HG03354 (cell line): ENCODE results near the gene EMC10.

Source experiments
- ATAC-seq: cut with Tn5 transposase; IDR thresholded peaks from one replicate; pipeline ENCODE4 v1.9.1; 2021; ENCODE audit warnings: mild to moderate bottlenecking; ENCODE audit not compliant: unreplicated experiment, poor library complexity, severe bottlenecking

The EMC10 gene

DNA sequence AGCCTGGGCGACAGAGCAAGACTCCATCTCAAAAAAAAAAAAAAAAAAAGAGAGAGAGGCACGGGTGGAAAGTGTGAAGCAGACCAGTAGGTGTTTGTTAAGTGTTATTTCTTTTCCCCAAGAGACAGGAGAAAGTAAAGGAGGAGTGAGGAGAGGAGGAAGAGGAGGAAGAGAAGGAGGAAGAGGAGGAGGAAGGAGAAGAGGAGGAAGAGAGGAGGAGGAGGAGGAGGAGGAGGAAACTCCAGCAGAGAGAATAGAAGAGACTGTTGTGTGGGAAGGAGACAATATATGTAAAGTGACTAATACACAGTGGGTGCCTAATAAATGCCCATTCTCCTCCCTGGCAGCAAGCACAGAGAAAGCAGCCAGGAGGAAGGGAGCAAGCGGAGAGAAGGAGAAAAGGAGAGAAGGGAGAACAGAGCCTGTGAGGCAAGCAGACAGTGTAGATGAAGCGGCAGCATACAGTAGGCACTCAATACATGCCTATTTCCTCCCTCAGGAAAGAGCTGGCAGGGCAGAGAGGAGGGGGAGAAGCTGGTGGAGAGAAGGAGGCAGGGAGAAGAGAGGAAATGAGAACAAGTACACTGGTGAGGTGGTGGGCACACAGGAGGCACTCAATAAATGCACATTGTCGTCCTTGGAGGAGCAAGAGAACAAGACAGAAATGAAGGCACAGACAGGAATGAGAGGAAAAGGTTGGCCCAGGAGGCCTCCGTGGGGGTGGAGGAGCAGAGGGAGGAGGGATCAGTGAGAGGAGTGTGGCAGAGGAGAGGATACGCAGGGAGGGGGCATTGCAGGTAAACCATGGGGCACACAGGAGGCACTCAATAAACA is 18.1 kb downstream of the EMC10 start:
- ATAC-seq: no peak

- ATAC-seq: no peak
Observed at GRCh38 chr19:50495020-50495531, 18.8 kb downstream of the EMC10 start.

DNA sequence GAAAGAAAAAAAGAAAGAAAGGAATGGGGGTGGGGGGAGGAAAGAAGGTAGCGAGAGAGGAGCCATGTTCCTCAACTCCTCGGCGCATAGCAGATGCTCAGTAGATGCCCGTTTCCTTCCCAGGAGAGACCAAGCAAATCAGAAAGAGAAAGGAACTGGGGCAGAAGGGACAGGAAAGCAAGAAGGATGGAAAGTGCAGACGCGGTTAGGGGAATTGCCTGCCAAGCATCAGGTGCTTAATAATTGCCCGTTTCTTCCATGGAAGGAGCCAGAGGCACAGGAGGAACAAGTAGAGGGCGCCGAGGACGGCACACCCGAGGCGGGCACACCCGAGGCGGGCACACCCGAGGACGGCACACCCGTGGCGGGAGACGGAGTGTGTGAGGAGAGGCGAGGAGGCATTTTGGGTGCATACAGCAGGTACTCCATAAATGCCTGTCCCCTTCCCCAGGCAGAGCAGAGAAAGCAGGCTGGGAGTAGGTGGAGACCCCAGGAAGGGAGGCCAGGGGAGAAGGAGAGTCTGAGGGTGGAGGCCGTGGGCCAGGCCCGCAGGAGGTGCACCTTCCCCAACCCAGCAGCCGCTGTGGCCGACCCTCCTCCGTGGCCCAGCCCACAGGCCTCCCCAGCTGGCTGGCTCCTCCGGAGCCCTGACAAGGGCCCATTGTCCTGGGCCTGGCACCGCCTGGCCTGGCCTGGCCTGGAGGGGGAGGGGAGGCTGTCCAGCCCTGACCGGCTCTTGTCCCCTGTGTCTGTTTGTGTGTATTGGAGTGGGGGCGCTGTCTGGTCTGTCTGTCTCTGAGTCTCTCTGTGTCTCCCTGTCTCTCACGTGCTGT is 20.1 kb downstream of the EMC10 start:
- no peak for ATAC-seq

DNA sequence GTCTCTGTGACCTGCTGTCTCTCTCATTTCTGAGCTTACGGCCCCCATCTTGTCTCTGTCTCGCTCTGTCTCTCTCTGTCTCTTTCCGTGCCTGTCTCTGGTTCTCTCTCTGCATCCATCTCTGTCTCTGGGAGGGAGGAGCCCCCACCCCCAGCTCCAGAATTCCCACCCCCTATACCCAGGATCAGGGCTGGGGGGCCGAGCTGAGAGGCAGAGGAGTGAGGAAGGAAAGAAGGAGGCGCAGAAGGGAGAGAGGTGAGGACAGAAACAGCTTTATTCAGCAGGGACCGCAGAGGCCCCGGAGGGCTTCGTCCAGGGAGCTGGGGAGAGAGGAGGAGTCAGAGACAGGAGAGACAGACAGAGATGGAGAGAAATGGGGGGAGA is 20.7 kb downstream of the EMC10 start:
- no peak for ATAC-seq

GRCh38 chr19:50498219-50499056 is 22.1 kb downstream of the EMC10 start:
- no peak for ATAC-seq

DNA sequence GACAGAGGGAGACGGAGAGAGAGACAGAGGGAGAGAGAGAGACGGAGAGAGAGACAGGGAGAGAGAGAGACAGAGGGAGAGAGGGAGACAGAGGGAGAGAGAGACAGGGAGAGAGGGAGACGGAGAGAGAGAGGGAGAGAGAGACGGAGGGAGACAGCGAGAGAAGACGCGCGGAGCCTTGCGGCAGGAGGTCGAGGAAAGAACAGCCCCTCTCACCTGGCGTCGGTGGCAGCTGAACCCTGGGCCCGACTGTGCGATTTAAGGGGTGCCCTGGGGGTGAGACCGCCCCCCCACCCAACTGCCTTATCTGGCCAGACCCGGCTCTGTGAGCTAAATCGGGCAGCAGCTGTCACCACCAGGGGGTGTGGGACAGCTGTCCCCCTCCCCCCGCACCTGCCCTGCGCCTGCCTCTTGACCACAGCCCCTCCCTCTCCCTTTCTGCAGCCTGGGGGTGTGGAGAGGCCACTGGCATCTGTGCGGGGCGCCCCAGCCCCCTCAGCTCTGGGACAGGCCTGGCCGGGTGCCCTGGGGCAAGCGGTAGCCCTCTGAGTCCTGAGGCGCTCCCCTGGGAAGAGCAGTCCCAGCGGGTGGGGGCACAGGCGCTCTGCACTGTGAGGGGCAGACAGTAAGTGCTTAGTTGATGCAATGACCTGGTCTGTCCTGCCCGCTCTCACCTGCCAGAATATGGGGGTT is 23.9 kb downstream of the EMC10 start:
- no peak for ATAC-seq

- ATAC-seq: no peak
Observed at GRCh38 chr19:50500753-50501151, 24.4 kb downstream of the EMC10 start.

DNA sequence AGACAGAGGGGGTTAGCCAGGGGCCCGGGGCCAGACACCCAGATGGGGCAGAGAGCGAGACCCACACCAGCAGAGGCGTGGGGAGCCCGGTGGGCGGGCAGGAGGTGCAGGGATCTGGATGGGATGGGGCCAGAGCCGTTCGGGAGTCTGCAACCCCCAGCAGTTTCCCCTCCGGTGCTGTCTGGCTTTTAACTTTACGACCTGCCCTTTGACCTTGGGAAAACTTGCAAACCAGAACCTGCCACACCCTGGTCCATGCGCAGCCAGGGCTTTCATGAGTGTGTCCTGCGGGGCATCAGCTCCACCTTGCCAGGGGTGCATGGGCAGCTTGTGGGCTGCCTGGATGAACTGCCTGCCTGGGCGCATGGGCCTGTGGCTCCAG is 24.9 kb downstream of the EMC10 start:
- no peak for ATAC-seq

DNA sequence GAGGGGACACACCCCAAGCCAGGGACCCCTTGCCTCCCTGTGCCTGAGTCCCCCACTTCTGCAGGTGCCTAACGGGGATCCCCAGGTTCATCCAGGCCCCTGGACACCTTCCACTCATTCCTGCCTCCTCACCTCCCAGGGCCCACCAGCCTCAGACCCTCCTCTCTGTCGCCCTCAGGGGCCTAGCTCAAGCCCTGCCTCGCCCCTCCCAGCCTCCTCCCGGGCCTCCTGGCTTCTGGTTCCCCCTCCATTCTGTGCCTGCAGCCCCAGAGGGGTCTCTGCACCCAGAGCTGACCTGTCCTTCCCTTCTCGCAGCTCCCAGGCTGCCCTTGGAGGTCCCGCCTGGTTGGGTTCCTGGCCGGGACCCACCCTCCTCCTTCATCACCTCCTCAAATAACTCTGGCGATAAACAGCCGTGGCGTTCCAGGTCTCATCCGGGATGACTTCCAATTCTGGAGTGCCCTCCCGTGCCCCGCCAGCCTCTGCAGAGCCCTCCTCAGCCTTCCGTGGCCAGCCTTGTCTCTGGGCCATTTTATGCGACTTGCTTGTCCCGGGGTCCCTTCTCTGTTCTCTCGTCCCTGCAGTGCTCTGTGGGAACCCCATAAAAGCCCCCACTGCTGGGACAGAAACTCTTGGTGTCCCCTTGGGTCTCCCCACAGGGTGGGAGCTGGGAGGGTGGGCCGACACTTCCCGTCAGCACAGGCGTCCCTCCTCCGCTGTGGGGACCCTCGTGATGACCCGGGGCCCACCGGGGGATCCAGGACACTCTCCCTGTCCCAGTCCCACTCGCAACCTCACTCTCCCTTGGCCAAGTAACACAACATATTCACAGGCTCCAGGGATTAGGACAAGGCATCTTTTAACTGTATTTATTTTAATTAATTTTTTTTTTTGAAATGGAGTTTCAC is 25.5 kb downstream of the EMC10 start:
- ATAC-seq: no peak

GRCh38 chr19:50505856-50506611 is 29.7 kb downstream of the EMC10 start:
- ATAC-seq: no peak

DNA sequence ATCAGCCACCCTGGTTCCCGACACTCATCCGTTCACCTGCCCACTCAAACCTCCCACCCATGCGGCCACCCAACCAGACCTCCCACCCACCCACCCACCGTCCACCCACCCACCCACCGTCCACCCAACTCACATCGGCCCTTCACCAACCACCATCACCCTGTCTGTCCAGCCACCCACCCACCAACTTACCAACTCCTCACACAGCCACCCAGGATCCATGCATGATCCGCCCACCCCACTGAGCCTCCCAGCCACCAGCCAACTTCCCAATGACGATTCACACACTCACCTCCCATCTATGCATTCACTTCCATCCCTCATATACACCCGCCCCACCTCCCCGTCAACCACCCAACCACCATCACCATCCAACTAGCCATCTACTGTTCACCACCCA is 30.4 kb downstream of the EMC10 start:
- no peak for ATAC-seq

DNA sequence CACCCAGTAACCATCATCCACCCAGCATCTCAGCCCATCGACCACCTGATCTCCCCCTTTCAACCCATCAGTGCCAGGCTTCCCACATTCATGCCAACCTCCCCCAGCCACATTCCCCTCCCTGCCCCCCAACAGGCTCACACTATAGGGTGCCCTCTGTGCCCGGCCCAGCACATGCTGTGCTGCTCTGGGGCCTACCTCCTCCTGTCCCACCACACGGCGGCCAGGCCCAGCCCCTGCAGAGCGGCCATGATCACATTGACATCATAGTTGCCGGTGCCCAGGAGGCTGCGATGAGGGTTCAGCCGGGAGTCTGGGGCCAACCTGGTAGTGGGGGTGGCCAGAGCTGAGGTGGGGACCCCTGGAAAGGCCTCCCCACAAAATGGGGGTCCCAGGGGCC is 31.1 kb downstream of the EMC10 start:
- ATAC-seq: no peak

DNA sequence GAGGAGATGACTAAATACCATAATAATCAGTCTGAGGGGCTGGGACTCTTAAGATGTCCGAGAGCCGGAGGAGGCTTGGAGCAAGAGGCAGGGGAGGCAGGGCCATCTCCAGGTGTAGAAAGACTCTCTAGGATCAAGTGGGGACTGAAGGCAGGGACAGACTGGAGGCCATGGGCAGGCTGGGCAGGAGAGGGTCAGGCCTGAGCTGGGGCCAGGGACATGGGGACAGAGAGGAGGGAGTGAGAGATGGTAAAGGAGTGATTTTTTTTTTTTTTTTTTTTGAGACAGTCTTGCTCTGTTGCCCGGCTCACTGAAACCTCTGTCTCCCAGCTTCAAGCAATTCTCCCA is 32.5 kb downstream of the EMC10 start:
- ATAC-seq: no peak

- no peak for ATAC-seq
Observed at GRCh38 chr19:50509366-50509765, 33.1 kb downstream of the EMC10 start.

DNA sequence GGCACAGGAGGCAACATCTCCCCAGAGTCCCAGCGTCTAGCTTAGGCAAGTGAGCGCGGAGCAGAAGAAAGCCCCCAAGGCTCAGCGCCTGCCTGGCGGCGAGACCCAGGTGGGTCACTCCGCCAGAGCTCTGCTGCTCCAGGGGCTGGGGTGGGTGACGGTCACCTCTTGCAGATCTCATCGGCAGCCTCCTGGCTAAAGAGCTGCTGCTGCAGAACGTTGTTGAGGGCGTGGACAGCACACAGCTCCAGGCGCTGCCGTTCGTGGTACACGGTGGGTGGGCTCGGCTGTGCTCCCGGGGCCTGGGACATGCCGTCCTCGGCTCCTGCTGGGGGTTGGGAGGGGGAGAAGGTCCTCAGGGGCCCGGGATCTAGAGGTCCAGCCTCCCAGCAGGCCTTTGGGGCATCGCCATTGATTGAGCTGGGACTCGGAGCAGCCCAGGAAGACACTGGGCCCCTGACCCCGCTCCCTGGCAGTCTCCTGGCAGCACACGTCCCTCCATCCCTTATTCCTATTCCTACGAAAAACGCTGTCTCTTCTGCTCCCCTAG is 33.9 kb downstream of the EMC10 start:
- ATAC-seq: no peak

DNA sequence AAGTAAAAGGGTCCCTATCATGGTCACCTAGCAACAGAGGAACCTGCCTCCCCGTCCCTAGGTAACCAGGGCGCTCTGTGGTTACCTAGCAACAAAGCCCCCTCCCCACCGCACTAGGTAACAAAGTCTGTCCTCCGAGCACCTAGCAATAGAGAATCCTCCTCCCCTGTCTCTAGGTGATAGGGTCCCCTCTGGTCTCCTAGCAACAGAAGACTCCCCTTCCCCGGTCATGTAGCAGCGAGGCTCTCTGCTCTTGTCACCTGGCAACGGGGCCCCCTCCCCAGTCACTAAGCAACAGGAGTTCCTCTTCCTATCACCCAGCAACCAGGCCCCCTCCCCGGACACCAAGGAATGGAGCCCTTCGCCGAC is 34.4 kb downstream of the EMC10 start:
- no peak for ATAC-seq

- ATAC-seq: peak; percentile 89
Observed at GRCh38 chr19:50511069-50511822, 34.9 kb downstream of the EMC10 start, which contains the start of gene JOSD2. Gene JOSD2, minus strand, starts transcription at chr19:50511191. Its CDS starts 760 bp downstream, at chr19:50510431.
